Transverse colon (tissue), 4 donors: Measurements from ENCODE around the gene NAE1. TPM values are rescaled to one million over a fixed set of nuclear protein-coding genes. Genes with fewer than 3 reads are reported as not detected.

ENCODE experiments used
- DNase-seq: peaks from one replicate; pipeline ENCODE4 v3.0.0-alpha.2; 2019
- H3K27ac ChIP-seq, 4 donors: fragments of 200-600 bp; sonication (generic); 2 replicates each; pipeline ENCODE4 v1.5.1; 2016 to 2018; ENCODE audit warnings: inconsistent platforms in 4 of 4
- H3K27me3 ChIP-seq: fragments of 200-600 bp; sonication (generic); 2 replicates; pipeline ENCODE4 v1.5.1; 2017; ENCODE audit warnings: inconsistent platforms
- H3K36me3 ChIP-seq, 4 donors: fragments of 200-600 bp; sonication (generic); 2 replicates each; pipeline ENCODE4 v1.5.1; 2017 to 2019; ENCODE audit warnings: inconsistent platforms in 4 of 4
- H3K4me1 ChIP-seq, 4 donors: fragments of 200-600 bp; sonication (generic); 2 replicates each; pipeline ENCODE4 v1.5.1; 2017 to 2020; ENCODE audit warnings: inconsistent platforms in 4 of 4
- H3K4me3 ChIP-seq, 4 donors: fragments of 200-600 bp; sonication (generic); 1 replicate in 1 of 4; 2 replicates in 3 of 4; pipeline versions ENCODE4 v1.5.1 to v1.6.1; 2017 to 2019; ENCODE audit warnings: inconsistent platforms in 4 of 4
- H3K9me3 ChIP-seq, 2 donors: fragments of 200-600 bp; sonication (generic); 2 replicates each; pipeline ENCODE4 v1.5.1; 2017 to 2019; ENCODE audit warnings: inconsistent platforms in 2 of 2
- EP300 ChIP-seq: sonication (generic); formaldehyde crosslinking; IDR thresholded peaks from one replicate; pipeline ENCODE4 v1.6.1; 2017; ENCODE audit warnings: antibody characterized with exemption, low read depth
- POLR2A ChIP-seq: fragments of 450-650 bp; IDR thresholded peaks from one replicate; pipeline ENCODE4 v1.6.1; 2016; ENCODE audit warnings: antibody characterized with exemption, mild to moderate bottlenecking, moderate library complexity
- POLR2AphosphoS5 ChIP-seq, 3 donors: sonication (generic); formaldehyde crosslinking; IDR thresholded peaks; one replicate each; pipeline ENCODE4 v1.6.1; 2016; ENCODE audit warnings: antibody characterized with exemption in 3 of 3
- WGBS, 2 donors: methylation state at CpG; one replicate each; pipeline ENCODE4 v1.1.5; 2018; ENCODE audit warnings: low coverage in 1 of 2; 5-methylcytosine and 5-hydroxymethylcytosine counted together
- in situ Hi-C, 4 donors: fragments of 200-750 bp; cut with MboI; loops; one replicate each; pipeline versions ENCODE4 v1.15.0 to v1.15.1; 2017; ENCODE audit warnings: low sequenced_read_pairs in 3 of 4, low pct_ligation_motif_present in 1 of 4, low pct_unique_long_range_greater_than_20kb in 1 of 4
- intact Hi-C: fragments of 100-400 bp; cut with DNase I; formaldehyde crosslinking; loops from one replicate; pipeline ENCODE4 v1.15.1; 2023; ENCODE audit warnings: low total_unique reads
- total RNA-seq, 4 donors: library from RNA; depleted of rRNA; stranded (reverse); fragments of >200 nt; gene quantifications; one replicate each; pipeline ENCODE4 v1.1.0, GENCODE V29; 2016
- TF ChIP-seq, protein P1 (sequence below), 5 experiments: fragments of 200-600 bp in 3 of 5; fragments of 450-650 bp in 2 of 5; sonication (generic) in 3 of 5; IDR thresholded peaks; 1 replicate in 2 of 5; 2 replicates in 3 of 5; pipeline ENCODE4 v1.5.1; 2016 to 2017; ENCODE audit warnings: antibody characterized with exemption in 5 of 5, inconsistent platforms in 3 of 5, mild to moderate bottlenecking in 2 of 5, moderate library complexity in 1 of 5

Gene NAE1
- total RNA-seq, 4 donors from 2014 or later: 25.3 to 45.1 (median 32.1) TPM

DNA sequence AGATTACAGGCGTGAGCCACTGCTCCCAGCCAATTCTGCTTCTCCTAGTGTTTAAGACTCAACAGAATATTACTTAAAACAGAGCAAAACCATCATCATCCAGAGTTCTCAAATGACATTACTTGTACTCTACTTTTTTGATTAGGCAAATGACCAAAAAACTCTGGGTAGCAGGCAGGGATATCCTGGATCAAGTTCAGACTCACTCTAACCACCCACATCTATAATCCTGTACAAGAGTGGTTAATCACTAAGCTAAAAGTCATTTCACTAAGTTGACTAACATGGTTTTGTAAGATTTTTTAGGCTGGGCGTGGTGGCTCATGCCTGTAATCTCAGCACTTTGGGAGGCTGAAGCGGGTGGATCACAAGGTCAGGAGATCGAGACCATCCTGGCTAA is 6.8 kb downstream of the NAE1 start:
- TF ChIP-seq EP300 (no peak), POLR2A (no peak), POLR2AphosphoS5 (IDR thresholded peaks at IDR 0.05) (no peak)
- TF ChIP-seq, protein P1, sequence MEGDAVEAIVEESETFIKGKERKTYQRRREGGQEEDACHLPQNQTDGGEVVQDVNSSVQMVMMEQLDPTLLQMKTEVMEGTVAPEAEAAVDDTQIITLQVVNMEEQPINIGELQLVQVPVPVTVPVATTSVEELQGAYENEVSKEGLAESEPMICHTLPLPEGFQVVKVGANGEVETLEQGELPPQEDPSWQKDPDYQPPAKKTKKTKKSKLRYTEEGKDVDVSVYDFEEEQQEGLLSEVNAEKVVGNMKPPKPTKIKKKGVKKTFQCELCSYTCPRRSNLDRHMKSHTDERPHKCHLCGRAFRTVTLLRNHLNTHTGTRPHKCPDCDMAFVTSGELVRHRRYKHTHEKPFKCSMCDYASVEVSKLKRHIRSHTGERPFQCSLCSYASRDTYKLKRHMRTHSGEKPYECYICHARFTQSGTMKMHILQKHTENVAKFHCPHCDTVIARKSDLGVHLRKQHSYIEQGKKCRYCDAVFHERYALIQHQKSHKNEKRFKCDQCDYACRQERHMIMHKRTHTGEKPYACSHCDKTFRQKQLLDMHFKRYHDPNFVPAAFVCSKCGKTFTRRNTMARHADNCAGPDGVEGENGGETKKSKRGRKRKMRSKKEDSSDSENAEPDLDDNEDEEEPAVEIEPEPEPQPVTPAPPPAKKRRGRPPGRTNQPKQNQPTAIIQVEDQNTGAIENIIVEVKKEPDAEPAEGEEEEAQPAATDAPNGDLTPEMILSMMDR (IDR thresholded peaks at IDR 0.05): no peak
- Histone ChIP-seq H3K27me3 (no peaks in the 10 kb centered on the region), H3K4me3 (no peak overlapping the region), H3K4me1 (peaks cover 0 to 4% (median under 1%) of the 10 kb centered on the region in 4 donors), H3K27ac (no peak overlapping the region), H3K9me3 (no peaks in the 10 kb centered on the region), H3K36me3 (peaks cover 0 to 51% (median 21%) of the 10 kb centered on the region in 4 donors)
- in situ Hi-C loops (no loop called here), intact Hi-C loops (no loop called here)
- DNase-seq: no peak
- 95 to 100% methylated on average over 1 to 4 of the region's 4 CpGs for WGBS, 2 donors

DNA sequence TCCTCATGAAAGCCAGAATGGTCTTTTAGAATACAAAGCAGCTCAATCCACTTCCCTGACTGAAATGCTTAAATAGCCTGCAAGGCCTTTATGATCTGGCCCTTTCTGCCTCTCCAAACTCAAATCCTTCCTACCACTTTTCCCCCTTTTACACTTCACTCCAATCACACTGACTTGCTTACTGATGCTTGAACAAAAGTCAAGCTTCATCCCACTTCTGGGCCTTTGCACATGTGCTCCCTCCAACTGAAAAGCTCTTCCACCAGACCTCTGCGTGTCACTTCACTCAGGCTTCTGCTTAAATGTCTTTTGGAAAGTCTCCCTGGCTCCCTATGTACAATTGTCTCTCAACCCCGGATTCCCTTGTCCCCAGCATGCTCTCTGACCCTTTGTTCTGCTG is 16.0 kb downstream of the NAE1 start:
- intact Hi-C loops: no loop called here
- Histone ChIP-seq H3K9me3 (no peaks in the 10 kb centered on the region), H3K4me3 (no peak overlapping the region), H3K27ac (no peak overlapping the region), H3K4me1 (no peaks in the 10 kb centered on the region), H3K36me3 (peaks cover 0 to 79% (median 33%) of the 10 kb centered on the region in 4 donors), H3K27me3 (no peaks in the 10 kb centered on the region)
- 91% methylated on average over 2 of the region's 2 CpGs; no CpG with 5 or more reads in 1 of the 2 donors for WGBS, 2 donors
- TF ChIP-seq POLR2A (no peak), POLR2AphosphoS5 (IDR thresholded peaks at IDR 0.05) (no peak)
- in situ Hi-C loops: no loop called here
- DNase-seq: no peak

DNA sequence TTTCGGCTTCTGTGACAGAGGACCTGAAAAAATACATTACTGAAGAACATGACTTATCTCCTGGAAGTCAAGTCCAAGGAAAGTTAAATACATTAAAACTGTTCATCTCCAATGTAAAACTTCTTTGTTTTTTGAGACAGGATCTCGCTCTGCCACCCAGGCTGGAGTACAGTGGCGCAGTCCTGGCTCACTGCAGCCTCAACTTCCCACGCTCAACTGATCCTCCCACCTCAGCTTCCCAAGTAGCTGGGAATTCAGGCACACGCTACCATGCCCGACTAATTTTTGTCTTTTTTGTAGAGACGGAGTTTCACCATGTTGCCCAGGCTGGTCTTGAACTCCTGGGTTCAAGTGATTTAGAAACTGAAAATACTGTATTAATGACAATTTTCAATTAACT is 19.7 kb downstream of the NAE1 start:
- H3K4me3 ChIP-seq: no peak overlapping the region
- intact Hi-C loops (no loop called here), in situ Hi-C loops (no loop called here)
- no peaks in the 10 kb centered on the region for H3K27me3 ChIP-seq
- H3K9me3 ChIP-seq: no peaks in the 10 kb centered on the region
- H3K27ac ChIP-seq: no peak overlapping the region
- 98% methylated on average over 7 of the region's 7 CpGs for WGBS, 2 donors
- DNase-seq: no peak
- H3K4me1 ChIP-seq: no peaks in the 10 kb centered on the region
- H3K36me3 ChIP-seq: peaks cover 0 to 68% (median 26%) of the 10 kb centered on the region in 4 donors
- no peak for TF ChIP-seq POLR2A

DNA sequence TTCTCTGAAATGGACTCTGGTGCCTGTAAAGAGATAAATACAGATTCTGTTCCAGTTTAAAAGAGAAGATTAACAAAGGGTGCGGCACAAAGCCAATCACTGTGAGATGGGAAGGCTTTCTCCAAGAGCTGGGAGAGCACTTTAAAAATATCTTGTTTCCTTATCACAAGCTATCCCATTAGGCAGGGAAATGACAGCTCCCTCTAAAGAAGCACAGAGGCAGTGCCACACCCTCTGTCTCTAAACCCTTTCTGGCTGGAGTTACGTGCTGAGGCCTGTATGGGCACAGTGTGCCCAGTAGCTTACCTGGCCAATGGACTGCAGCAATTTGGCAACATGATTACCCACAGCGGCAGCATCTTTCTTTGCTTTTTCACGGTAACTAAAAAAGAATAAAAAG is 20.4 kb downstream of the NAE1 start:
- H3K9me3 ChIP-seq: no peaks in the 10 kb centered on the region
- intact Hi-C loops: no loop called here
- H3K4me1 ChIP-seq: no peaks in the 10 kb centered on the region
- no peak for DNase-seq
- peaks cover 0 to 66% (median 25%) of the 10 kb centered on the region in 4 donors for H3K36me3 ChIP-seq
- H3K4me3 ChIP-seq: no peak overlapping the region
- WGBS, 2 donors: 88 to 94% methylated on average over 4 of the region's 4 CpGs
- in situ Hi-C loops: no loop called here
- no peak overlapping the region for H3K27ac ChIP-seq
- H3K27me3 ChIP-seq: no peaks in the 10 kb centered on the region
- TF ChIP-seq EP300 (no peak), POLR2AphosphoS5 (IDR thresholded peaks at IDR 0.05) (no peak), POLR2A (no peak)
- TF ChIP-seq, protein P1 (IDR thresholded peaks at IDR 0.05): no peak

DNA sequence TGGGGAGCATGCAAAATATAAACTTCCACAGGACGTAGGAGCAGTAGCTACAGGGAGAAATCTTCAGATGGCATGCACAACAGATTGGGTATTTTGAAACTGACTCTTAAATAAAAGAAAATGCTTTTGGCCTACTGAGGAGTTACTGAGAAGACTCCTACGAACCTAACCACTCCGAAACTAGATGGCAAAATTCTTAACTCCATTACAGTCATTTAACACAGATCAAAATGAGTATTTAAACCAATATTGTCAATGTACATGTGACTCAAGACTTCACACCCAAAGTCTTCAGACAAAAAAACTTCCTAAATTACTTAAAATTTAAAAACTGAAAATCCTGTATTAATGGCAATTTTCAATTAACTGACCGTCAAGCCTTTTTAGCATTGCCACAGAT is 21.0 kb downstream of the NAE1 start:
- Histone ChIP-seq H3K9me3 (no peaks in the 10 kb centered on the region), H3K27ac (no peak overlapping the region), H3K27me3 (no peaks in the 10 kb centered on the region), H3K36me3 (peaks cover 0 to 66% (median 25%) of the 10 kb centered on the region in 4 donors), H3K4me3 (no peak overlapping the region), H3K4me1 (no peaks in the 10 kb centered on the region)
- DNase-seq: no peak
- intact Hi-C loops: loop anchor here (5.0 kb wide), 1 partner anchor 363 kb away; the partner anchor contains the start of gene NOL3
- TF ChIP-seq, protein P1 (IDR thresholded peaks at IDR 0.05): no peak
- TF ChIP-seq POLR2A: no peak
- in situ Hi-C loops: no loop called here
- WGBS, 2 donors: 81 to 83% methylated on average over 4 of the region's 4 CpGs
